RWPE2 (cell line): ENCODE data around the gene NOC2L.

Source experiments
- ATAC-seq: fragments of 200-7000 bp; cut with Tn5 transposase; 3 replicates; pipeline ENCODE4 v1.9.1; 2021; ENCODE audit warnings: low read depth
- DNase-seq: peaks from one replicate; pipeline ENCODE4 v3.0.0-alpha.2; 2020; ENCODE audit warnings: low spot score
- H3K27ac ChIP-seq: fragments of 450-650 bp; 2 replicates; pipeline ENCODE4 v1.5.1; 2017; ENCODE audit warnings: mild to moderate bottlenecking; ENCODE audit not compliant: poor library complexity, severe bottlenecking
- H3K27me3 ChIP-seq: fragments of 250-450 bp; sonication (Bioruptor Pico); 2 replicates; pipeline ENCODE4 v1.5.1; 2021; ENCODE audit warnings: mild to moderate bottlenecking, moderate library complexity; ENCODE audit not compliant: insufficient read depth, poor library complexity, severe bottlenecking
- H3K36me3 ChIP-seq: fragments of 250-450 bp; sonication (Bioruptor Pico); 2 replicates; pipeline ENCODE4 v1.5.1; 2020; ENCODE audit warnings: low read depth, mild to moderate bottlenecking, moderate library complexity
- H3K4me1 ChIP-seq: fragments of 250-450 bp; sonication (Bioruptor Pico); 2 replicates; pipeline ENCODE4 v1.5.1; 2021; ENCODE audit warnings: mild to moderate bottlenecking, moderate library complexity; ENCODE audit not compliant: insufficient read depth, poor library complexity, severe bottlenecking
- H3K4me3 ChIP-seq: fragments of 250-450 bp; sonication (Bioruptor Pico); 2 replicates; pipeline ENCODE4 v1.5.1; 2021; ENCODE audit warnings: mild to moderate bottlenecking, moderate library complexity; ENCODE audit not compliant: severe bottlenecking
- H3K9me3 ChIP-seq: fragments of 250-450 bp; sonication (Bioruptor Pico); 2 replicates; pipeline ENCODE4 v1.5.1; 2021; ENCODE audit warnings: mild to moderate bottlenecking, moderate library complexity; ENCODE audit not compliant: severe bottlenecking
- CTCF ChIP-seq: fragments of 450-650 bp; IDR thresholded peaks from one replicate; pipeline ENCODE4 v1.5.1; 2017; ENCODE audit warnings: mild to moderate bottlenecking, moderate library complexity; ENCODE audit not compliant: poor library complexity, severe bottlenecking

Gene NOC2L

GRCh38 chr1:958823-959730 lies at the start of gene NOC2L:
NOC2L (minus strand) TSS chr1:959256; CDS start chr1:959240, 16 bp downstream.
- H3K27ac ChIP-seq, result peak within 1 kb of the TSS; percentile 28
- H3K9me3 ChIP-seq, result no peaks in the 10 kb centered on the region
- H3K27me3 ChIP-seq, result no peaks in the 10 kb centered on the region
- ATAC-seq (peak; percentile 86), DNase-seq (peak; percentile 87)
- peaks cover 7% of the 10 kb centered on the region for H3K4me1 ChIP-seq
- H3K36me3 ChIP-seq, result peaks cover 29% of the 10 kb centered on the region
- H3K4me3 ChIP-seq, result peak within 1 kb of the TSS; percentile 100
- no peak for TF ChIP-seq CTCF

GRCh38 chr1:1006305-1007159 lies 47.5 kb upstream of the NOC2L start:
- Histone ChIP-seq H3K9me3 (no peaks in the 10 kb centered on the region), H3K4me3 (no peak overlapping the region), H3K36me3 (no peaks in the 10 kb centered on the region), H3K4me1 (peaks cover 6% of the 10 kb centered on the region), H3K27ac (no peak overlapping the region), H3K27me3 (no peaks in the 10 kb centered on the region)
- ATAC-seq (no peak), DNase-seq (peak; percentile 74)
- no peak for TF ChIP-seq CTCF

GRCh38 chr1:1005774-1006304 lies 46.8 kb upstream of the NOC2L start:
- H3K36me3 ChIP-seq, result no peaks in the 10 kb centered on the region
- H3K4me3 ChIP-seq, result no peak overlapping the region
- H3K4me1 ChIP-seq, result peaks cover 6% of the 10 kb centered on the region
- H3K27me3 ChIP-seq, result no peaks in the 10 kb centered on the region
- no peak for TF ChIP-seq CTCF
- ATAC-seq, result no peak
- H3K27ac ChIP-seq, result no peak overlapping the region
- no peak for DNase-seq
- no peaks in the 10 kb centered on the region for H3K9me3 ChIP-seq

- ATAC-seq (no peak; the same call in 2 of the 3 replicates), DNase-seq (peak; percentile 33)
- no peaks in the 10 kb centered on the region for H3K36me3 ChIP-seq
- H3K4me1 ChIP-seq, result peaks cover 6% of the 10 kb centered on the region
- no peaks in the 10 kb centered on the region for H3K27me3 ChIP-seq
- no peak overlapping the region for H3K27ac ChIP-seq
- TF ChIP-seq CTCF, result no peak
- H3K4me3 ChIP-seq, result no peak overlapping the region
- H3K9me3 ChIP-seq, result no peaks in the 10 kb centered on the region
Observed at GRCh38 chr1:1004780-1005697, 46.0 kb upstream of the NOC2L start.
